DMS79 treated with DMSO at 0.1 percent for 48 hours (cell line): Measurements from ENCODE around the gene INSYN1.
"Not testable (repeated sequence)": the region's sequence is repeated elsewhere in the genome, so short reads cannot be mapped to it uniquely, and the experiment has no call there.

ENCODE experiments used
- DNase-seq: peaks from one replicate; lab custom pipeline; 2025; lab: John Stamatoyannopoulos, UW

Gene INSYN1

GRCh38 chr15:73712107-73712506 is 41.0 kb downstream of the INSYN1 start:
- no peak for DNase-seq

GRCh38 chr15:73711526-73711925 is 41.6 kb downstream of the INSYN1 start:
- DNase-seq = no peak

DNA sequence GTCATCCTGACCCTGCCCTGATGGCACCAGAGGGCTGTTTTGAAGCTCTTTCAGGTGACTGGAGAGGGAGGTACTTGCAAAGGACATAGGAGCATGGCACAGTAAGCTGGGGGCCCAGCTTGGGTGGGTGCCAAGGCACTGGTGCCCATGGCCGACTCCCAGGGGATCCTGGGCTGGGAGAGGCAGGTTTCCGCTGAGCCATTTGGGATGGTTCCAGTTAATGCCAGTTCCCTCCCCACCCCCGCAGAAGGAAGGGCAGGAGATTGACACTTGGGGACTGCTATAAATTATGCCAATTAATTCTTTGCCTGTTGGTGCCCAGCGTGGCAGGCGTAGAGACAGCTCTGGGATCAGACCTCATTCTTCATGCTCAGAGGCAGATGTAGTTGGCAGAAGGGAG is 42.8 kb downstream of the INSYN1 start:
- DNase-seq = no peak

GRCh38 chr15:73709686-73710085 is 43.5 kb downstream of the INSYN1 start:
- no peak for DNase-seq

GRCh38 chr15:73709241-73709640 is 43.9 kb downstream of the INSYN1 start:
- DNase-seq = no peak

- no peak for DNase-seq
These were observed 44.5 kb downstream of the INSYN1 start for GRCh38 chr15:73708691-73709090.

GRCh38 chr15:73704869-73705645 is 48.1 kb downstream of the INSYN1 start:
- no peak for DNase-seq

GRCh38 chr15:73704142-73704868 is 48.8 kb downstream of the INSYN1 start:
- DNase-seq = not testable (repeated sequence)

GRCh38 chr15:73703601-73704000 is 49.5 kb downstream of the INSYN1 start:
- DNase-seq = not testable (repeated sequence)

GRCh38 chr15:73702311-73703239 is 50.6 kb downstream of the INSYN1 start:
- not testable (repeated sequence) for DNase-seq

DNA sequence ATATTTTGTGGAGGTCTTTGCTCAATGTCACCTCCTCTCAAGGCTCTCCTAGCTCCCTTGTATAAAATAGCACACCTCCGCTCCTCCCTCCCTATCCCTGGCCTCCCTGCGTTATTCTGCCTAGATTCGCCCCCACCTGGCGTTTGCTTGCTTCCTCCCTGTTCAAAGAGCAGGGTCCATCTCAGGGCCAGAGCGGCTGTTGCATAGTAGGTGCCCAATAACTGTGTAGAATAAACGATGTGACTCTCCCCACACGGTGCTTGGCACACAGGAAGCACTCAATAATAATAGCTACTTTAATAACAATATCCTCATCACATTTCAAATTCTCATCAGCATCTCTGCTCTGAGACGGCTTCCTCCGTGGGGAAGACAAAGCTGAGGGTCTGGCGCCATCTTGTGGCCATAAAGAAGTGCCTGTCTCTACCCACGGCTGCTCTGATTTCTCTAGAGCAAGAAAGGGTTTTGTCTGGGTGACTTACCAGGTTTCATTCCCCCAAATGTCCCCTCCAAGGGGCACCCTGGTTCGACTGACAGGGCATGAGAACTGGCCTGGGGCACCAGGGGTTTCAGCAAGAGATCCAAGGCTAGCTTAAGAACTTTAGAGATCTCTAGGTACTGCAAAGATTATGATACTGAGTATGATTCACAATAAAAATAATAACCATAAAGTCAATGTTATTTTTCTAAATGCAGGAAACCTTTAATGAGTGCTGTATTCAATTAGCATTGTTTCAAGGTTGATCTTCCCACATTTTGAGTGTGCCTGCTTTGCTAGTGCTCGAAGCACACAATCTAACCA is 52.9 kb downstream of the INSYN1 start:
- peak; percentile 27 for DNase-seq

DNA sequence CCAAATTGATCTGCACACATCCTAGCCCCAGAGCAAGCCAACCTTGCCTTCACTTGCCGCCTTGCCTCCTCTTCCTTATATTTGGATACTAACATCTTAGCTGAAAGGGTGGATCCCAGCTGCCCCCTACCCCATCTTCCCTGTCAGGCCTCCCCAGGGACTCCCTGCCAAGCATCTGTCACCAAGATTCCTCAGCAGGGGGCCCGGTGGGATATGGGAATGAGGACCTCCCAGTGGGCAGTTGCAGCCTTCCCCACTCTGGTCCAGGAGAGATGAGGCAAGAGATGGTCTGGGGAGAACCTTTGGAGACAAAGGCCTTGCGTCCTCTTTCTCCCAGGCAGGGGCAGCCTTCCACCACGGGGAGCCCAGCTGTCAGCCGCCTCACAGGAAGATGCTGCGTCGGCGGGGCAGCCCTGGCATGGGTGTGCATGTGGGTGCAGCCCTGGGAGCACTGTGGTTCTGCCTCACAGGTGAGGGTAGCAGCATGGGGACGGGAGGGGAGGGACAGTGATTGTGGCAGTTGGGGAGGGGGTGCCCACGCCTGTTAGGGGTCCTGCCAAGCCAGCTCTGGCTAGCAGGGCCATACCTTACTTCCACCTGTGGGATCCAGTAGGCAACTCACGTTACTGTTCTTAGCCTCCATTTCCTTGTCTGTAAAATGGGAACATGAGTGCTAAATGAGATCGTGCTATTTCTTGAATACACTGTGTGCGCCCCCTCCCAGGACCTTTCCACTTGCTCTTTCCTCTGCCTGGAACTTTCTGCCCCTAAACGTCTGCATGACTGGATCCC is 53.7 kb downstream of the INSYN1 start:
- DNase-seq = no peak

DNA sequence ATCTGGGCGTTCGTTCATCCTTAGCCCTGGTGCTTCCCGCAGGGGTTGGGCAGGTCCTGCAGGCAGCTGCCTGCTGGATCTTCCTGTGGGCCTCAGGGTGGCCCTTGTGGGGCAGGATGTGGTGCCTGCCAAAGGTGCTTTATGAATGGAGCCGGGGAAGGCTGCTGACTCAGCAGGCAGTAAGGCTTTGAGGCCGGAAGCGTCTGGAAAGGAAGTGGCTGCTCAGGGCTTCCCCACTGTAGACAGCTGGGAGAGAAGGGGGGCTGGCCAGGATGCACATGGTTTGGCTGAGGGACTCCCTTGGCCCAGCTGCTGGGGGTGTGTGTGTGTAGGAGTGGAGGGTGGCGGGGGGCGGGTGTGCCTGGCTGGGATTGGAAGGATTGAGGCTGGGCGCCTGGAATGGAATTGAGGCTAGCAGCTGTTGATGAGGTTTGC is 56.1 kb downstream of the INSYN1 start:
- peak; percentile 77 for DNase-seq

GRCh38 chr15:73696641-73697001 is 56.5 kb downstream of the INSYN1 start:
- no peak for DNase-seq

- DNase-seq = no peak
These were observed 57.1 kb downstream of the INSYN1 start for GRCh38 chr15:73695773-73696640.

DNA sequence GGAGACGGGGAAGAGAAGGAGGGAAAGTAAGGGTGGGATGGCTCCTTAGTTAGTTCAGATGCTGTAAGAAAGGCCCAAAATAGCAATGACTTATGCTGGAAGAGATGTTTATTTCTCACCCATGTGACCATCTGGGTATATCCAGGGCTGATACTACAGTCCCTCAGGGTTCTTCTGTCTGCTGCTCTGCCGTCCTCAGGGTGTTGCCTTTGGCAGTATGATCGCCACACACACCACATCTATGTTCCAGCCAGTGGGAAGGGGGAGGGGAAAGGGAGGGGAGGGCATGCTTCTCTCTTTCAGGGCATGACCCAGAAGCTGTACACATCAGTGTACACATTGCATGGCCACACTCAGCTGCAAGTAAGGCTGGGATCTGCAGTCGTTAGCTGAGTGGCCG is 58.7 kb downstream of the INSYN1 start:
- DNase-seq = no peak

DNA sequence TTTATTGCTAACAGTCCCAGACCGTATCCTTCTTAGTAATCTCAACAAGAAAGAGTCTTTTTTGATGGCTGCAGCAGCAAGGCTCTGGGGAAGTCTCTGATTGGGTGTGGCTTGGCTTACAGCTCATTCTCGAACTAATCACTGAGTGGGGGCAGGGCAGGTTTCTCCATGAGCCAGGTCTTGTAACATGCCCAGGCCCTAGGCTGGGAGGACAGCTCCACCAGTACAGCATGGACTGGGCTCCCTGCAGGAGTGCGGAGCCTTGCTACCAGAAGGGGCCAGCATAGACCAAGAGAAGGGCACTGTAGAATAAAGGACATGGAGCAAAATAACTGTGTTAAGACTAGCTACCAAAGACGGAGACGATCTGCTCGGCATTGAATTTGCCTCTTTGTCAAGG is 61.8 kb downstream of the INSYN1 start:
- no peak for DNase-seq

DNA sequence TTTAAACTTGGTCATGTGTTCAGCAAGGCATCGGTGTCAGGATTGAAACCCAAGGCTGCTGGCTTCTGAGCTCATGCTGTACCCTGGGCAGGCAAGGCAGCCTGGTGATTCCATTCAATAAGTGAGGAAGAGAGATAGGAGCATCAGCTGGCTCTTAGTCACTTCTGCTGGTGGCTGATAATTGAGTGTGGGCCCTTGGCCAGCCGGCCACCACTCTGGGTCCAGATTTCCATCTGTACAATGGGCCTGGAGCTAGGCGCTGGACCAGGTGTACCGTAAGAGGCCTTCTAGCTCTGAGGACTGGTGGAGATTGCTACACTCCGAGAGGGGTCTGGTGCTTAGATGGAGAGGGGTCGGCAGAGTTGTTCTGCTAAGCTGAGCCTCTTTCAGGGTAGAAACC is 64.7 kb downstream of the INSYN1 start:
- DNase-seq = no peak

DNA sequence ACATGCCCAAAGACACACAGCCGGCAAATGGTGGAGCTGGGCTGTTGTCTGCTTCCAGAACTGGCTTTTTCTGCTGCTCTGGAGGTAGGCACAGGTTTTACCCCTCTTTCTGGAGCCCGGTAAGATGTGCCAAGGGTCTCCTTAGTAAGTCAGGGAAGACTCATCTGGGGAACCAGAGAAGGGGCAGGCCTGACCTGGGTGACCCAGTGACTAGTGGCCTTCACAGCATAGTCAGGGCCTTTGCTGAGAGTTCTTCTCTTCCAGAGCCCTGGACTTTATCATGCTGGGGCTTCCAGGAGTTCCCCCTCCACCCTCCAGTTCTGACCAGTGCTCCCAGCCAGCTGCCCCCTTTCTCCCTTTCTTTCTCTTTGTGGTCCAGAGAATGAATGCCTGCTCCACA is 65.8 kb downstream of the INSYN1 start:
- DNase-seq = no peak

DNA sequence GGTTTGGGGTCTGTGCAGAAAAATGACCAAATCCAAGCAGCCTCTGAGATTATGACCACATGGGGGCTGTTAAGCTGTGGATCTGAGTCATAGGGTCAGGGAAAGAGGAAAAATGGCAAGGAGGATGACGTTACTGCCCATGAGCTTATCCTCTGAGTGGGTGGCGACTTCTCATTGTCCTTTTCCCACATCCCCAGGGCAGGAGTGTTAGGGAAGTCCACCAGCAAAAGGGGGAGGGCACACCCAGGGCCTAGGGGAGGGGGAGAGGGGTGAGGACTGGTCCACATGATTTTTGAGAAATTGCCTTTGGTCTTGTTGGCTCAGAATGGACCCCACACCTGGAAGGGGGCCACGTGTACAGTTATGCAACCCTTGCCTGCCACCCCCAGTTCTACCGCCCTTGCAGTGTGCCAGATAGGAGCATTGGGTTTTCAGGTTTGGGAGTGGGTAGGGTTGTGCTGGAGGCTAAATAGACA is 66.3 kb downstream of the INSYN1 start:
- no peak for DNase-seq
